ENCODE data around the gene SCFD2. TPM values are rescaled to one million over a fixed set of nuclear protein-coding genes. Genes with fewer than 3 reads are reported as not detected.
"Not testable (repeated sequence)": the region's sequence is repeated elsewhere in the genome, so short reads cannot be mapped to it uniquely, and the experiment has no call there.

The SCFD2 gene
- total RNA-seq, 1 donor from 2014 or later, result 11.9 TPM

- Mint-ChIP-seq H3K36me3 (ENCODE audit: low read depth, unreplicated experiment) (peaks cover 21% of the 10 kb centered on the region), H3K27ac (ENCODE audit: unreplicated experiment) (no peak overlapping the region), H3K9me3 (ENCODE audit: unreplicated experiment) (peaks cover 12% of the 10 kb centered on the region), H3K27me3 (ENCODE audit: low read depth, unreplicated experiment) (no peaks in the 10 kb centered on the region), H3K4me1 (ENCODE audit: low read depth, unreplicated experiment) (no peaks in the 10 kb centered on the region), H3K4me3 (ENCODE audit: unreplicated experiment) (no peak overlapping the region)
- H3K4me2 ChIP-seq (ENCODE audit: low read length), result no peak overlapping the region
- H3K27ac ChIP-seq (ENCODE audit: low read depth, low read length), result no peak overlapping the region
- H3K36me3 ChIP-seq (ENCODE audit: insufficient read depth, low read length), result no peaks in the 10 kb centered on the region
- no peaks in the 10 kb centered on the region for H3K79me2 ChIP-seq (ENCODE audit: insufficient read depth, low read length)
- H3K9me3 ChIP-seq (ENCODE audit: insufficient read depth, low read depth, low read length), result no peaks in the 10 kb centered on the region
- H3K4me3 ChIP-seq (ENCODE audit: insufficient read depth, low read depth, low read length), result no peak overlapping the region
- H3K27me3 ChIP-seq (ENCODE audit: insufficient read depth, low read length), result no peaks in the 10 kb centered on the region
- TF ChIP-seq EZH2 (IDR thresholded peaks at IDR 0.05; ENCODE audit: insufficient read depth, low read length) (no peak), CTCF (IDR thresholded peaks at IDR 0.05; ENCODE audit: insufficient read depth, low read depth, low read length) (no peak)
- DNase-seq (ENCODE audit: low read depth) (no peak), FAIRE-seq (no peak)
- H2AFZ ChIP-seq (ENCODE audit: low read depth, low read length), result no peak overlapping the region
- peaks cover 5% of the 10 kb centered on the region for H4K20me1 ChIP-seq (ENCODE audit: insufficient read depth, low read length)
- no peak overlapping the region for H3K9ac ChIP-seq (ENCODE audit: low read length)
- H3K4me1 ChIP-seq (ENCODE audit: insufficient read depth, low read length), result no peaks in the 10 kb centered on the region
Measured at GRCh38 chr4:53240573-53240972, 125.3 kb downstream of the SCFD2 start.

DNA sequence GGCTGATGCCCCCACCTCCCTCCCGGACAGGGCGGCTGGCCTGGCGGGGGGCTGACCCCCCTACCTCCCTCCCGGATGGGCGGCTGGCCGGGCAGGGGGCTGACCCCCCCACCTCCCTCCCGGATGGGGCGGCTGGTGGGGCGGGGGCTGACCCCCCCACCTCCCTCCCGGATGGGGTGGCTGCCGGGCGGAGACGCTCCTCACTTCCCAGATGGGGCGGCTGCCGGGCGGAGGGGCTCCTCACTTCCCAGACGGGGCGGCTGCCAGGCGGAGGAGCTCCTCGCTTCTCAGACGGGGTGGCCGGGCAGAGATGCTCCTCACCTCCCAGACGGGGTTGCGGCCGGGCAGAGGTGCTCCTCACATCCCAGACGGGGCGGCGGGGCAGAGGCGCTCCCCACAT, 127.5 kb downstream of the SCFD2 start:
- not testable (repeated sequence) for H3K4me1 ChIP-seq (ENCODE audit: insufficient read depth, low read length); H3K9ac ChIP-seq (ENCODE audit: low read length); H3K27me3 Mint-ChIP-seq (ENCODE audit: low read depth, unreplicated experiment); H3K9me3 ChIP-seq (ENCODE audit: insufficient read depth, low read depth, low read length); H3K27ac ChIP-seq (ENCODE audit: low read depth, low read length); H3K4me3 ChIP-seq (ENCODE audit: insufficient read depth, low read depth, low read length); H3K4me3 Mint-ChIP-seq (ENCODE audit: unreplicated experiment); DNase-seq (ENCODE audit: low read depth); H3K27ac Mint-ChIP-seq (ENCODE audit: unreplicated experiment); H3K4me2 ChIP-seq (ENCODE audit: low read length); H3K9me3 Mint-ChIP-seq (ENCODE audit: unreplicated experiment); H4K20me1 ChIP-seq (ENCODE audit: insufficient read depth, low read length); FAIRE-seq; H3K79me2 ChIP-seq (ENCODE audit: insufficient read depth, low read length); H2AFZ ChIP-seq (ENCODE audit: low read depth, low read length); H3K36me3 ChIP-seq (ENCODE audit: insufficient read depth, low read length); H3K4me1 Mint-ChIP-seq (ENCODE audit: low read depth, unreplicated experiment); H3K27me3 ChIP-seq (ENCODE audit: insufficient read depth, low read length)
- H3K36me3 Mint-ChIP-seq (ENCODE audit: low read depth, unreplicated experiment), result peaks cover 15% of the 10 kb centered on the region

GRCh38 chr4:53237811-53238210, 128.1 kb downstream of the SCFD2 start:
- not testable (repeated sequence) for H3K27me3 ChIP-seq (ENCODE audit: insufficient read depth, low read length); H3K4me2 ChIP-seq (ENCODE audit: low read length); DNase-seq (ENCODE audit: low read depth); H3K4me1 ChIP-seq (ENCODE audit: insufficient read depth, low read length); H3K27ac Mint-ChIP-seq (ENCODE audit: unreplicated experiment); H2AFZ ChIP-seq (ENCODE audit: low read depth, low read length); H3K4me1 Mint-ChIP-seq (ENCODE audit: low read depth, unreplicated experiment); H3K27ac ChIP-seq (ENCODE audit: low read depth, low read length); H4K20me1 ChIP-seq (ENCODE audit: insufficient read depth, low read length); H3K9ac ChIP-seq (ENCODE audit: low read length); H3K4me3 ChIP-seq (ENCODE audit: insufficient read depth, low read depth, low read length); H3K9me3 Mint-ChIP-seq (ENCODE audit: unreplicated experiment); H3K9me3 ChIP-seq (ENCODE audit: insufficient read depth, low read depth, low read length); H3K4me3 Mint-ChIP-seq (ENCODE audit: unreplicated experiment); H3K27me3 Mint-ChIP-seq (ENCODE audit: low read depth, unreplicated experiment); H3K36me3 ChIP-seq (ENCODE audit: insufficient read depth, low read length); H3K79me2 ChIP-seq (ENCODE audit: insufficient read depth, low read length); FAIRE-seq
- H3K36me3 Mint-ChIP-seq (ENCODE audit: low read depth, unreplicated experiment), result peaks cover 15% of the 10 kb centered on the region

DNA sequence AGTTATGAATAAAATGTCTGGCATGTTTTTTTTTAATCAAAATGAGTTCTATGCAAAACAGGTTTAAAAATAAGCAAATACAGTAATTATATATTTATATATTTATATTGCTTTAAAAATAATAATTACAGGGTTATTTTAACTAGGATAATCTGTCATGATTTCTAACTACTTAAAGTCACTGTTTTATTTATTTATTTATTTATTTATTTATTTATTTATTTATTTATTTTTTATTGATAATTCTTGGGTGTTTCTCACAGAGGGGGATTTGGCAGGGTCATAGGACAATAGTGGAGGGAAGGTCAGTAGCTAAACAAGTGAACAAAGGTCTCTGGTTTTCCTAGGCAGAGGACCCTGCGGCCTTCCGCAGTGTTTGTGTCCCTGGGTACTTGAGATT, 129.2 kb downstream of the SCFD2 start:
- not testable (repeated sequence) for H3K36me3 ChIP-seq (ENCODE audit: insufficient read depth, low read length); H3K4me1 Mint-ChIP-seq (ENCODE audit: low read depth, unreplicated experiment); H3K4me1 ChIP-seq (ENCODE audit: insufficient read depth, low read length); H3K9me3 ChIP-seq (ENCODE audit: insufficient read depth, low read depth, low read length); H3K4me2 ChIP-seq (ENCODE audit: low read length); H3K9me3 Mint-ChIP-seq (ENCODE audit: unreplicated experiment); H3K27ac Mint-ChIP-seq (ENCODE audit: unreplicated experiment); H3K27ac ChIP-seq (ENCODE audit: low read depth, low read length); H3K4me3 ChIP-seq (ENCODE audit: insufficient read depth, low read depth, low read length); H4K20me1 ChIP-seq (ENCODE audit: insufficient read depth, low read length); FAIRE-seq; H3K9ac ChIP-seq (ENCODE audit: low read length); H3K4me3 Mint-ChIP-seq (ENCODE audit: unreplicated experiment); H3K27me3 Mint-ChIP-seq (ENCODE audit: low read depth, unreplicated experiment); H3K27me3 ChIP-seq (ENCODE audit: insufficient read depth, low read length); H2AFZ ChIP-seq (ENCODE audit: low read depth, low read length); DNase-seq (ENCODE audit: low read depth); H3K79me2 ChIP-seq (ENCODE audit: insufficient read depth, low read length)
- H3K36me3 Mint-ChIP-seq (ENCODE audit: low read depth, unreplicated experiment), result peaks cover 10% of the 10 kb centered on the region

All from astrocyte (in vitro differentiated cells and primary cell).